Measurements from ENCODE around the gene TUBA1C.
"Not testable (repeated sequence)": the region's sequence is repeated elsewhere in the genome, so short reads cannot be mapped to it uniquely, and the experiment has no call there.

Gene TUBA1C

GRCh38 chr12:49255857-49256637, 8.8 kb upstream of the TUBA1C start:
- DNase-seq: no peak

- DNase-seq: not testable (repeated sequence)
Measured at GRCh38 chr12:49257508-49258184, 7.2 kb upstream of the TUBA1C start.

- DNase-seq: no peak
Measured at GRCh38 chr12:49259452-49259851, 5.4 kb upstream of the TUBA1C start.

- DNase-seq: no peak
Measured at GRCh38 chr12:49260166-49260565, 4.7 kb upstream of the TUBA1C start.

DNA sequence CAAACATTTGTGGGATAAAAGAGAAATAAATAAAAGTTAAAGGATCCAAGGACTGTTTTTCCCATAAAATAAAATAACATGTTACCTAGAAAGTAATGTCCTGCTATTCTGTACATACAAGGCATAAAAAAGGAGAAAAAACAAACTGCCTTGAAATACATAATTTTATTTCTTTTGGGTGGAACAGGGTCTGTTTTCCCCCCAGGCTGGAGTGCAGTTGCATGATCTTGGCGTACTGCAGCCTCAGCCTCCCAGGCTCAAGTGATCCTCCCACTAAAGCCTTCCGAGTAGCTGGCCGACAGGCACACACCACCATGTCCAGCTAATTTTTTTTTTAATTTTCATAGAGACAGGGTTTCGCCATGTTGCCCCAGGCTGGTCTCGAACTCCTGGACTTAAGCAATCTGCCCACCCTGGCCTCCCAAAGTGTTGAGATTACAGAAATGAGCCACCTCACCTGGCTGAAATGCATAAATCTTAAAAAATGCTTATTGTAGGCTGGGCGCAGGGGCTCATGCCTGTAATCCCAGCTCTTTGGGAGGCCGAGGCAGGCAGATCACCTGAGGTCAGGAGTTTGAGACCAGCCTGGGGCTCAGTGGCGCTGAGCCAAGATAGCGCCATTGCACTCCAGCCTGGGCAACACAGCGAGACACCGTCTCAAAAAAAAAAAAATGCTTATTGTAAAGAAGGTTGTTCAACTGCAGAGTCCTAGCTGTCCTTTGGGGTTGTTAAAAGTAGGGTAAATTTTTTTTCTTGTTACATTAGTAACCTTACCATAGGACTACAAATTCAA, 4.1 kb upstream of the TUBA1C start:
- DNase-seq: no peak

DNA sequence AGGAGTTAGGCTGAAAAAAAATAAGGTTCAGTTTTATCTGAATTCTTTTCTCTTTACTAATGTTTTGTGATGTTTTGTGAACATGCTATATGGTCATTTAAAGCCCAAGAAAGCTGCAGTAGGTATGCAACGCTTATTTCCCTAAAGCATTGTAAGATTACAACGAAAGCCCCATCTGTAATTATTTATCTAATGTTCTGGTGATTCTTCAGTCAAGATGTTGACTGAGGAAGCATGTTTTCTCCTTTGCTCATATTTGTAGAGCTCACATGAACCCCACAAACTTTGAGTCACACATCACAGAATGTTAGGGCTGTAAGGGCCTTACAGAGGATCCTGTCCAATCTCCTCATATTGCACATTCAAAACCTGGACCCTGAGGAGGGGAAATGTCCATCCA, 3.2 kb upstream of the TUBA1C start:
- DNase-seq: no peak

DNA sequence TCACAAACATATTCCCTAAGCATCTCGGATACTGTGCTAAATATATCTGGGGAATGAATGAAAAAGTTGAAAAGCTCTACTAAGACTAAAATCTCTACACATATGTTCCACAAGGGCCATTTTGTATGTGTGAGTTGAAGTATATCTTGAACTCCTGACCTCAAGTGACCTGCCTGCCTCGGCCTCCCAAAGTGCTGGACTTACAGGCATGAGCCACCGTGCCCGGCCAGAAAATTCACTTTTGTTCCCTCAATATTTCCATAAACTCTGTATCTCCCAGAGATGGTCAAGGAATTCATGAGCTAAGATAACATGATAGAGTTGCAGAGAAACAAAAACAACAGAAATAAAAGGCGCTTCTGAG, 1.5 kb upstream of the TUBA1C start:
- DNase-seq: no peak

DNA sequence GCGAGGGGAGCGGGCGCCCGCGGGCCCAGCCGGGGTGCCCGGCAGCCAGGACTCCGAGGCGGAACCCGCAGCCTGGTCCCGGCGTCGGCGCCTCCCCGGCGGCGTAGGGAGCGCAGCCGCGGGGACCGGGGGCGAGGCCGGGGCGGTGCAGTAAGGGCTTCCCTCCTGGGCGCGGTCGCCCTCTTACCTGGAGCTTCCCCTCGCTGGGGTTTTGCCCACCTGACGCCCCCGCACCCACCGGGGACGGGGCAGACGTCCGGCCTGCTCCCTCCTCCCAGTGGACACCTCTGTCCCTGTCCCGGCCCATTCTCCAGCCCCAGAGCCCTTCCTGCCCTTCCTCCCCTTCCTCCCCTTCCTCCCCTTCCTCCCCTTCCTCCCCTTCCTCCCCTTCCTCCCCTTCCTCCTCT, 413 bp upstream of the TUBA1C start:
- DNase-seq: no peak

DNA sequence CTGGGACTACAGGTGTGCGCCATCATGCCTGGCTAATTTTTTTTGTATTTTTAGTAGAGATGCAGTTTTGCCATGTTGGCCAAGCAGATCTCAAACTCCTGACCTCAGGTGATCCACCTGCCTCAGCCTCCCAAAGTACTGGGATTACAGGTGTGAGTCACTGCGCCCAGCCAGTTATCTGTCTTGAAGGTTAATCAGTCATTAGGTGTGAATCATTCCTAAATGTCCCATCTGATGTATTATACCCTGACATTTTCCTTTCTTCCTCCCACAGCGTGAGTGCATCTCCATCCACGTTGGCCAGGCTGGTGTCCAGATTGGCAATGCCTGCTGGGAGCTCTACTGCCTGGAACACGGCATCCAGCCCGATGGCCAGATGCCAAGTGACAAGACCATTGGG, 4.3 kb downstream of the TUBA1C start:
- DNase-seq: not testable (repeated sequence)

DNA sequence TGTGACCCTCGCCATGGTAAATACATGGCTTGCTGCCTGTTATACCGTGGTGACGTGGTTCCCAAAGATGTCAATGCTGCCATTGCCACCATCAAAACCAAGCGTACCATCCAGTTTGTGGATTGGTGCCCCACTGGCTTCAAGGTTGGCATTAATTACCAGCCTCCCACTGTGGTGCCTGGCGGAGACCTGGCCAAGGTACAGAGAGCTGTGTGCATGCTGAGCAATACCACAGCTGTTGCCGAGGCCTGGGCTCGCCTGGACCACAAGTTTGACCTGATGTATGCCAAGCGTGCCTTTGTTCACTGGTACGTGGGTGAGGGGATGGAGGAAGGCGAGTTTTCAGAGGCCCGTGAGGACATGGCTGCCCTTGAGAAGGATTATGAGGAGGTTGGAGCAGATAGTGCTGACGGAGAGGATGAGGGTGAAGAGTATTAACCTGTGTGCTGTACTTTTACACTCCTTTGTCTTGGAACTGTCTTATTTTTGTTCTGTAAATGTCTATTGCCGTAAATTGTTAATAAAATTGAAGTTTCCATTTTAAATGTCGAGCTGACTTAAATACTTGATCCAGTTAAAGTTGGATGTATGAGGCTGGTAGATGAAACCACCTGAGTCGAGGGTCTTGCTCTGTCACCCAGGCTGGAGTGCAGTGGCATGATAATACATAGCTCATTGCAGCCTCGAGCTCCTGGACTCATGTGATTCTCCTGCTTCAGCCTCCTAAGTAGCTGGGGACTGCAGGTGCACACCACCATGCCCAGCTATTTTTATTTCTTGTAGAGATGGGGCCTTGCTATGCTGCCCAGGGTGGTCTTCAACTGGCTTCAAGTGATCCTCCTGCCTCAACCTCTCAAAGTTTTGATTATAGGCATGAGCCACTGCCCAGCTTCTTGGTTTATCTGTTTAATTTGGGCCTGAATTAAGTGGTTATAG, 8.2 kb downstream of the TUBA1C start:
- DNase-seq: no peak

DNA sequence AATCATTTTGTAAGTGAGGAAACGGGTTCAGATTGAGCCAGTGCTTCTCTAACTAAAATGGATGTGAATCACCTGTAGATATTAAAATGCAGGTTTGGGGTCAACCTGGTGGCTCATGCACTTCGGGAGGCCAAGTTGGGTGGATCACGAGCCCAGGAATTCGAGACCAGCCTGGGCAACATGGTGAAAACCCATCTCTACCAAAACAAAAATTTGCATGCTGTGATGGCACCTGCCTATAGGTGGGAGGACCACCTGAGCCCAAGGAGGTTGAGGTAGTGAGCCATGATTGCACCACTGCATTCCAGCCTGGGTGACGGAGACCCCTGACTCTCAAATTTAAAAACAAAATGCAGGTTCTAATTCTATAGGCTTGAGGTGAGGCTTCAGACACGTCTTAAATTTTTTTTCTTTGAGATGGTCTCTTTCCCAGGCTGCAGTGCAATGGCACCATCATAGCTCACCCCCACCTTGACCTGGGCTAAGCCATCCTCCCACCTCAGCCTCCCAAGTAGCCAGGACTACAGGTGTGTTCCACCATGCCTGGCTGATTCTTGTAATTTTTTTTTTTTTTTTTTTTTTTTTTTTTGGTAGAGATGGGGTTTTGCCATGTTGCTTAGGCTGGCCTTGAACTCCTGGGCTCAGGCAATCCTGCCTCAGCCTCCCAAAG, 9.0 kb downstream of the TUBA1C start:
- DNase-seq: no peak

DNA sequence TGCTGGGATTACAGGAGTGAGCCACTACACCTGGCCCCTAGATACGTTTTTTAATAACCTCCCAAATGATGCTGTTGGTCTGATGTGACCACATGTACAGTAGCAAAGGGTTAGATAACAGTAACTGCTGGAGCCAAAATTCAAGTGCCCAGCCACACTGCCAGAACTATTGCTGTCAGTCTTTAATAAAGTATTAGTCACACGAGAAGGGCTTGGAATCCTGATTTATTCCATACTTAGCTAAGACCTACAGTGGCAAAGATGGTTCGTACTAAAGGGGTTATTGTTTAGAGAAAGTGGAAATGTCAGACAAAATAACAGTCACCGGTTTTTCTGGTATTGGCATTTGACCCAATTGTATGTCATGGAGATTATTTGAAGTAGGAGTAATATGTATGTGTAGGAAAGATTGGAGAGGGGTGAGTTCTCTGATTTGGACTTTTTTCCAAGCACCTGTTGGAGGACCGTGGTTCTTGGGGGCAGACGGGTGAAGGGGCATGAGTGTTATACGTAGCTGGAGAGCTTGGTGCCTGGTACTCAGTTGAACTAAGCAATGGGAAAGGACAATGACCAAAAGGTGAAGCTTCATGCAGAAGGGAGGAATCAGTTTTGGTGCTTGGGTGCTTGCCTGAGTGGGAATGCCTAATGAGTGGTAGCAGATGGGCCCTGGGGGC, 9.7 kb downstream of the TUBA1C start:
- no peak for DNase-seq

- no peak for DNase-seq
Measured at GRCh38 chr12:49276304-49277290, 11.7 kb downstream of the TUBA1C start.

DNA sequence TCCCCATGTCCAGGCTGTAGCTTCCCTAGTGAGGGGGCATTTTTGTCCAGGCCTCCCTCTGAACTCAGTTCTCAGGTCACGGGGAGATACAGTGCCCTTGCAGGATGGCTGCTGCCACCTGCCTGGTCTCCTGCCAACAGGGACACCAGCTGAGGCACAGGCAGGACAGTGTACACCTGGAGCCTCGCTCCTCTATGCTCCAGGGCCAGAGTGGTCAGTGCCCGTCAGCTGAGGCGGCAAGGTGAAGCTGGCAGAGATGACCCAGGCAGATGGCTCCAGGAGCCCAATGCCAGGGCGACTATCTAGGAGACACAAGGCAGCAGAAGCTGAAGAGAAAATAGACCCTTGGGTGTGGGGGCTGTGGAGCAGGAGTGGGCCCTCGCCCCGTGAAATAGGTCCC, 12.6 kb downstream of the TUBA1C start:
- DNase-seq: no peak

- no peak for DNase-seq
Measured at GRCh38 chr12:49279706-49280159, 14.9 kb downstream of the TUBA1C start.

DNA sequence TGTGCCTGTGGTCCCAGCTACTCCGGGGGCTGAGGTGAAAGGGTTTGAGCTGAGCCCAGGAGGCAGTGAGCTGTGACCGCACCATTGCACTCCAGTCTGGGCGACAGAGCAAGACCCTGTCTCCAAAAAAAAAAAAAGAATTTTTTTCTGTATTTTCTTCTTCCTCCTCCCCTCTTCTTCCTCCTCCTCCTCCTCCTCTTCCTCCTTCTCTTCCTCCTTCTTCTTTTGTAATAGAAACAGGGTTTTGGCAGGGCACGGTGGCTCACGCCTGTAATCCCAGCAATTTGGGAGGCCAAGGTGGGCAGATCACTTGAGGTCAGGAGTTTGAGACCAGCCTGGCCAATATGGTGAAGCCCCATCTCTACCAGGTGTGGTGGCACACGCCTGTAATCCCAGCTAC, 15.7 kb downstream of the TUBA1C start:
- not testable (repeated sequence) for DNase-seq

- DNase-seq: no peak
Measured at GRCh38 chr12:49282302-49282701, 17.4 kb downstream of the TUBA1C start.

DNA sequence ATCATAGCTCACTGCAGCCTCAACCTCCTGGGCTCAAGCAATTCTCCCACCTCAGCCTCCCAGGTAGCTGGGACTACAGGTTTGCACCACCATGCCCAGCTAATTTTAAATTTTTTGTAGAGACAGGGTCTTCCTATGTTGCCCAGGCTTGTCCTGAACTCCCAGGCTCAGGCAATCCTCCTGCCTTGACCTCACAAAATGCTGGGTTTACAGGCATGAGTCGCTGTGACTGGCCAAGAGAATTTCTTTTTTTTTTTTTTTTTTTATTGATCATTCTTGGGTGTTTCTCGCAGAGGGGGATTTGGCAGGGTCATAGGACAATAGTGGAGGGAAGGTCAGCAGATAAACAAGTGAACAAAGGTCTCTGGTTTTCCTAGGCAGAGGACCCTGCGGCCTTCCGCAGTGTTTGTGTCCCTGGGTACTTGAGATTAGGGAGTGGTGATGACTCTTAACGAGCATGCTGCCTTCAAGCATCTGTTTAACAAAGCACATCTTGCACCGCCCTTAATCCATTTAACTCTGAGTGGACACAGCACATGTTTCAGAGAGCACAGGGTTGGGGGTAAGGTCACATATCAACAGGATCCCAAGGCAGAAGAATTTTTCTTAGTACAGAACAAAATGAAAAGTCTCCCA, 18.0 kb downstream of the TUBA1C start:
- not testable (repeated sequence) for DNase-seq

All from NCI-H748 treated with DMSO at 0.1 percent for 48 hours (cell line).